Caco-2 (cell line): Measurements from ENCODE around the gene RAB13. TPM values are rescaled to one million over a fixed set of nuclear protein-coding genes. Genes with fewer than 3 reads are reported as not detected.
"Not testable (repeated sequence)": the region's sequence is repeated elsewhere in the genome, so short reads cannot be mapped to it uniquely, and the experiment has no call there.

Experiments used
- Bru-seq: library from RNA; stranded (reverse); fragments of 400-500 nt; gene quantifications from one replicate; lab custom pipeline; 2021; lab: Mats Ljungman, UMichigan
- BruChase-seq, 2 experiments: library from RNA; stranded (reverse); fragments of 400-500 nt; gene quantifications; one replicate each; lab custom pipeline; 2021; lab: Mats Ljungman, UMichigan
- BruUV-seq: library from RNA; stranded (reverse); fragments of 400-500 nt; replicated peaks from 2 replicates; lab custom pipeline; 2021; lab: Mats Ljungman, UMichigan
- CTCF ChIA-PET: fragments of 300-600 bp; sonication (Branson Sonifier 250); formaldehyde crosslinking; loops from one replicate; lab custom pipeline; 2022; ENCODE audit warnings: antibody characterized with exemption; lab: Charles Lee
- POLR2A ChIA-PET: fragments of 300-600 bp; sonication (Branson Sonifier 250); formaldehyde crosslinking; loops from one replicate; lab custom pipeline; 2022; ENCODE audit warnings: antibody characterized with exemption; lab: Charles Lee
- DNase-seq, 2 experiments: peaks; one replicate each; pipeline versions ENCODE4 v3.0.0 to v3.0.0-alpha.2; 2020 to 2022
- H3K27me3 ChIP-seq: replicated peaks from 2 replicates; pipeline ENCODE4 v1.6.0; 2011; ENCODE audit warnings: low read length; ENCODE audit not compliant: control insufficient read depth, insufficient read depth
- H3K36me3 ChIP-seq: 2 replicates; pipeline ENCODE4 v1.5.1; 2011; ENCODE audit warnings: low read length; ENCODE audit not compliant: control insufficient read depth, insufficient read depth
- H3K4me1 ChIP-seq: fragments of 250-450 bp; sonication (Bioruptor Pico); 2 replicates; pipeline ENCODE4 v1.5.1; 2020; ENCODE audit warnings: mild to moderate bottlenecking
- H3K4me3 ChIP-seq: 2 replicates; pipeline ENCODE4 v1.5.1; 2011; ENCODE audit warnings: low read depth, mild to moderate bottlenecking, control low read depth, low read length
- H3K9me3 ChIP-seq: fragments of 250-450 bp; sonication (Bioruptor Pico); 2 replicates; pipeline ENCODE4 v1.5.1; 2020; ENCODE audit warnings: mild to moderate bottlenecking, moderate library complexity
- H3K27ac Mint-ChIP-seq: one replicate; pipeline ENCODE4 v1.8.0; 2022; ENCODE audit warnings: mixed read lengths; ENCODE audit not compliant: unreplicated experiment
- H3K27me3 Mint-ChIP-seq: one replicate; pipeline ENCODE4 v1.8.0; 2022; ENCODE audit warnings: mixed read lengths; ENCODE audit not compliant: insufficient read depth, unreplicated experiment
- H3K36me3 Mint-ChIP-seq: one replicate; pipeline ENCODE4 v1.8.0; 2022; ENCODE audit warnings: mild to moderate bottlenecking, mixed read lengths; ENCODE audit not compliant: insufficient read depth, unreplicated experiment
- H3K4me1 Mint-ChIP-seq: one replicate; pipeline ENCODE4 v1.8.0; 2022; ENCODE audit warnings: low read depth, mixed read lengths; ENCODE audit not compliant: unreplicated experiment
- H3K4me3 Mint-ChIP-seq: one replicate; pipeline ENCODE4 v1.8.0; 2022; ENCODE audit warnings: mild to moderate bottlenecking, moderate library complexity, mixed read lengths; ENCODE audit not compliant: unreplicated experiment
- H3K9me3 Mint-ChIP-seq: one replicate; pipeline ENCODE4 v1.8.0; 2022; ENCODE audit warnings: mixed read lengths; ENCODE audit not compliant: unreplicated experiment
- CTCF ChIP-seq, 2 experiments: fragments of 200-600 bp in 1 of 2; IDR thresholded peaks; 1 replicate in 1 of 2; 2 replicates in 1 of 2; pipeline versions ENCODE4 v1.5.1 to v1.8.0; 2011 to 2022; ENCODE audit warnings: antibody characterized with exemption in 1 of 2, control low read depth in 1 of 2, inconsistent platforms in 1 of 2, low read depth in 1 of 2, low read length in 1 of 2, mild to moderate bottlenecking in 1 of 2, moderate library complexity in 1 of 2; ENCODE audit not compliant: insufficient read depth in 1 of 2, severe bottlenecking in 1 of 2, unreplicated experiment in 1 of 2
- intact Hi-C: fragments of 100-400 bp; cut with micrococcal nuclease; formaldehyde crosslinking; loops from one replicate; pipeline ENCODE4 v1.10.0; 2022; ENCODE audit not compliant: unreplicated experiment
- long read RNA-seq: library from polyadenylated mRNA; stranded (forward); transcript quantifications from one replicate; pipeline ENCODE4 v2.0.0, GENCODE V29; 2022
- total RNA-seq: library from RNA; stranded (reverse); gene quantifications from 2 replicates; pipeline ENCODE4 v1.2.3, GENCODE V29; 2022

The RAB13 gene
- total RNA-seq (77.4 and 79.3 TPM in 2 replicates), Bru-seq, nascent RNA (percentile 89 among the genes with signal in this experiment), BruChase-seq, experiment 1, labeled RNA remaining after a 2-hour chase (percentile 95 among the genes with signal in this experiment), BruChase-seq, experiment 2, labeled RNA remaining after a 6-hour chase (percentile 95 among the genes with signal in this experiment)
- long read RNA-seq, transcript RAB13-201 (8 exons, 1,176 nt) = major isoform, 58 of 82 reads
- long read RNA-seq, partial matches to known transcripts = 2 of 82 reads
- long read RNA-seq, other reads (novel, unspliced or antisense) = 20 of 82 reads

- Histone ChIP-seq H3K4me3 (peak within 1 kb of the TSS; percentile 48), H3K4me1 (peaks cover 17% of the 10 kb centered on the region), H3K9me3 (no peaks in the 10 kb centered on the region), H3K27me3 (no peaks in the 10 kb centered on the region), H3K36me3 (no peaks in the 10 kb centered on the region; the same call in 1 of the 2 replicates)
- BruUV-seq = no TSS peak
- ChIA-PET CTCF (interaction anchor here (0.5 to 1.7 kb wide), 13 partner anchors 9 to 315 kb away, joined by 3 to 7 read pairs (median 3); partner anchors contain the start of genes CREB3L4, GATAD2B, ILF2 and INTS3), POLR2A (interaction anchor here (0.6 to 1.5 kb wide), 7 partner anchors 8 to 633 kb away, joined by 3 to 14 read pairs (median 4); partner anchors contain the start of genes JTB and SLC39A1)
- H3K27me3 Mint-ChIP-seq = peaks cover 3% of the 10 kb centered on the region
- no peak for TF ChIP-seq CTCF (IDR thresholded peaks at IDR 0.05; ENCODE audit: insufficient read depth in 1 of 2, low read depth in 1 of 2, low read length in 1 of 2, severe bottlenecking in 1 of 2, unreplicated experiment in 1 of 2)
- peak within 1 kb of the TSS; percentile 93 for H3K4me3 Mint-ChIP-seq
- intact Hi-C loops = loop anchor here (1.0 to 5.0 kb wide), 8 partner anchors 9 to 307 kb away; partner anchors contain the start of genes CREB3L4, DENND4B, JTB and NPR1
- H3K36me3 Mint-ChIP-seq = peaks cover 28% of the 10 kb centered on the region
- peaks cover 27% of the 10 kb centered on the region for H3K4me1 Mint-ChIP-seq
- H3K27ac Mint-ChIP-seq = peak within 1 kb of the TSS; percentile 83
- peak; percentile 81 to 87 for DNase-seq
- peaks cover 13% of the 10 kb centered on the region for H3K9me3 Mint-ChIP-seq
Observed at GRCh38 chr1:153985941-153986761, at the start of gene RAB13. TSS of gene RAB13 (minus strand) at chr1:153986339. CDS start at chr1:153986236, 103 bp downstream.

GRCh38 chr1:154033697-154034096 lies 47.6 kb upstream of the RAB13 start:
- H3K4me3 Mint-ChIP-seq, BruUV-seq, H3K4me1 ChIP-seq, H3K9me3 ChIP-seq, POLR2A ChIA-PET, H3K27me3 ChIP-seq, DNase-seq, H3K4me1 Mint-ChIP-seq, H3K27ac Mint-ChIP-seq, intact Hi-C loops, H3K4me3 ChIP-seq, H3K36me3 Mint-ChIP-seq, H3K27me3 Mint-ChIP-seq, H3K36me3 ChIP-seq, CTCF ChIA-PET: not testable (repeated sequence)
- H3K9me3 Mint-ChIP-seq = peaks cover 42% of the 10 kb centered on the region

- POLR2A ChIA-PET = no interaction called here
- no peak for TF ChIP-seq CTCF (IDR thresholded peaks at IDR 0.05; ENCODE audit: insufficient read depth in 1 of 2, low read depth in 1 of 2, low read length in 1 of 2, severe bottlenecking in 1 of 2, unreplicated experiment in 1 of 2)
- DNase-seq = no peak
- no TSS peak for BruUV-seq
- CTCF ChIA-PET = no interaction called here
- Histone ChIP-seq H3K36me3 (no peaks in the 10 kb centered on the region), H3K4me1 (no peaks in the 10 kb centered on the region), H3K27me3 (no peaks in the 10 kb centered on the region), H3K9me3 (no peaks in the 10 kb centered on the region), H3K4me3 (no peak overlapping the region)
- peaks cover 7% of the 10 kb centered on the region for H3K4me1 Mint-ChIP-seq
- intact Hi-C loops = no loop called here
- H3K27ac Mint-ChIP-seq = no peak overlapping the region
- H3K36me3 Mint-ChIP-seq = no peaks in the 10 kb centered on the region
- no peaks in the 10 kb centered on the region for H3K27me3 Mint-ChIP-seq
- no peaks in the 10 kb centered on the region for H3K9me3 Mint-ChIP-seq
- H3K4me3 Mint-ChIP-seq = no peak overlapping the region
Observed at GRCh38 chr1:154019940-154020339, 33.8 kb upstream of the RAB13 start.
